Right atrium auricular region (tissue), 2 donors: Measurements from ENCODE around the gene D2HGDH. TPM values are rescaled to one million over a fixed set of nuclear protein-coding genes. Genes with fewer than 3 reads are reported as not detected.

Experiments used
- DNase-seq: peaks from one replicate; pipeline ENCODE4 v3.0.0-alpha.2; 2019; ENCODE audit warnings: low spot score
- H3K27ac ChIP-seq, 2 donors: fragments of 200-600 bp; sonication (generic); 1 replicate in 1 of 2; 2 replicates in 1 of 2; pipeline ENCODE4 v1.5.1; 2016 to 2019
- H3K27me3 ChIP-seq, 2 donors: fragments of 200-600 bp; sonication (generic); one replicate each; pipeline versions ENCODE4 v1.5.1 to v1.6.0; 2017 to 2019
- H3K36me3 ChIP-seq: fragments of 200-600 bp; sonication (generic); one replicate; pipeline ENCODE4 v1.5.1; 2016
- H3K4me1 ChIP-seq, 2 donors: fragments of 200-600 bp; sonication (generic); one replicate each; pipeline versions ENCODE4 v1.5.1 to v1.6.0; 2017 to 2019
- H3K4me3 ChIP-seq, 2 donors: fragments of 200-600 bp; sonication (generic); 1 replicate in 1 of 2; 2 replicates in 1 of 2; pipeline ENCODE4 v1.5.1; 2017 to 2019; ENCODE audit warnings: mild to moderate bottlenecking in 1 of 2, moderate library complexity in 1 of 2
- H3K9me3 ChIP-seq, 2 donors: fragments of 200-600 bp; sonication (generic); one replicate each; pipeline ENCODE4 v1.5.1; 2019
- CTCF ChIP-seq, 2 donors: fragments of 200-600 bp; sonication (generic); IDR thresholded peaks; one replicate each; pipeline ENCODE4 v1.5.1; 2019; ENCODE audit warnings: antibody characterized with exemption in 2 of 2
- total RNA-seq, 2 donors: library from RNA; depleted of rRNA; stranded (reverse); fragments of >200 nt; gene quantifications; one replicate each; pipeline ENCODE4 v1.1.0, GENCODE V29; 2016

D2HGDH gene
- total RNA-seq, 2 donors from 2014 or later, result 7.5 to 11.7 TPM

- no peak overlapping the region for H3K4me3 ChIP-seq
- H3K36me3 ChIP-seq, result no peaks in the 10 kb centered on the region
- H3K4me1 ChIP-seq, result no peaks in the 10 kb centered on the region
- no peak overlapping the region for H3K27ac ChIP-seq
- no peak for TF ChIP-seq CTCF (IDR thresholded peaks at IDR 0.05)
- no peak for DNase-seq
- H3K27me3 ChIP-seq, result no peaks in the 10 kb centered on the region
- H3K9me3 ChIP-seq, result no peaks in the 10 kb centered on the region
These were observed 29.3 kb downstream of the D2HGDH start for GRCh38 chr2:241763551-241764274.

DNA sequence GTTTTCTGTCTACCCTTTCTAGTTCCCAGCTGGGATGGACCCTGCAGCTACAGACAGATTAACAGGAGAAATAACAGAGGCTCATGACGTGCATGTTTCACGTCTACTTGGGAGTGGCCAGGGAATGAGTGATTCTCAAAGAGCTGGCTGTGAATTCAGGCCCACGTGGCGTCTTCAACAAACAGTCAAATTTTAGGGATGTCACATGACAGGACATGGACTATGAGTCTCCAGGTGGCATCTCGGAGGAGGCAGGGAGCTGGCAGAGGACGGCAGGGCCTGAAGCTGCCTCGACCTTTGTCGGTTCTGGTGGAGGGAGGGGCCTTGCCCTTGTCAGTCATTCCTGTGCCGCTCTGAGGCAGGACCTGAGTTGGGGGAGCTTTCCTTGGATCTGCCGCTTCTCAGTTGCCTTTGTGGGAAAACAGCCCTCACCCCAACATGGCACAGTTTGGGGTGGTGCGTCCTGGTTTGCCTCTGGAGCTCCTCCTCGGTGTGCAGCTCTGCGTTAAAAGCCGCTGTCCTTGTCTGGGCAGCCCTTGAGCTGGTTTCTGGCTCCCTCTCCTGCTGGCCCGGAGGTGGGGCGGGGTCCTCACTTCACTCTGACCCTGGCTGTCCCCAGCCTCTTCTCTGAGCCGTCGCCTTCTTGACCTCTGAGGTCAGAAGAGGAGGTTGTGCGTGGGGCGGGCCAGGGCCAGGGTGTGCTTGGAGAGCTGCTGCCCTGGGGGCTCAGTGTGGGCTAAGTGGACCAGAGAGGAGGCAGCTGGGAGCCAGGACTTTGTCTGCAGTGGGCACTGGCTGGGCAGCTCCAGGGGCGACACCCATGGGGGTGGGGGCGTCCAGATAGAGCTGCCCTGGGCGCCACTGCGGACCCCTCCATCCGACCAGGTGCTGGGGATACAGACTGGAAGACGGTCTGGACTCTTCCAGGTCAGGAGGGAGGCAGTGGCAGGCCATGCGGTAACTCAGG, 30.1 kb downstream of the D2HGDH start:
- no peak for DNase-seq
- TF ChIP-seq CTCF (IDR thresholded peaks at IDR 0.05), result no peak
- H3K27ac ChIP-seq, result no peak overlapping the region
- H3K4me3 ChIP-seq, result no peak overlapping the region
- no peaks in the 10 kb centered on the region for H3K27me3 ChIP-seq
- no peaks in the 10 kb centered on the region for H3K4me1 ChIP-seq
- no peaks in the 10 kb centered on the region for H3K36me3 ChIP-seq
- no peaks in the 10 kb centered on the region for H3K9me3 ChIP-seq

- DNase-seq, result no peak
- H3K4me3 ChIP-seq, result no peak overlapping the region
- no peak for TF ChIP-seq CTCF (IDR thresholded peaks at IDR 0.05)
These were observed 33.2 kb downstream of the D2HGDH start for GRCh38 chr2:241767464-241768250.

GRCh38 chr2:241768251-241768711, 33.9 kb downstream of the D2HGDH start:
- no peak overlapping the region for H3K4me3 ChIP-seq
- no peak for TF ChIP-seq CTCF (IDR thresholded peaks at IDR 0.05)
- H3K36me3 ChIP-seq, result no peaks in the 10 kb centered on the region
- no peaks in the 10 kb centered on the region for H3K9me3 ChIP-seq
- DNase-seq, result no peak
- H3K27ac ChIP-seq, result no peak overlapping the region
- no peaks in the 10 kb centered on the region for H3K4me1 ChIP-seq
- H3K27me3 ChIP-seq, result no peaks in the 10 kb centered on the region

More at GRCh38 chr2:241767464-241768250, 33.2 kb downstream of the D2HGDH start:
- no peak overlapping the region for H3K27ac ChIP-seq
- no peaks in the 10 kb centered on the region for H3K4me1 ChIP-seq
- H3K36me3 ChIP-seq, result no peaks in the 10 kb centered on the region
- H3K27me3 ChIP-seq, result no peaks in the 10 kb centered on the region
- H3K9me3 ChIP-seq, result no peaks in the 10 kb centered on the region

- H3K27ac ChIP-seq, result no peak overlapping the region
- H3K4me1 ChIP-seq, result no peaks in the 10 kb centered on the region
- no peak overlapping the region for H3K4me3 ChIP-seq
- H3K27me3 ChIP-seq, result no peaks in the 10 kb centered on the region
- no peak for DNase-seq
- no peaks in the 10 kb centered on the region for H3K36me3 ChIP-seq
- no peak for TF ChIP-seq CTCF (IDR thresholded peaks at IDR 0.05)
- H3K9me3 ChIP-seq, result no peaks in the 10 kb centered on the region
These were observed 34.4 kb downstream of the D2HGDH start for GRCh38 chr2:241768850-241769249.
